Stimulated activated naive CD8-positive, alpha-beta T cell treated with anti-CD3 and anti-CD28 coated beads, Interleukin-15, Interleukin-2, amounts not matched to agents 100 U/mL and 50 U/mL, for 24 hours (primary cell): ENCODE measurements around the gene IRF7.
A peak's percentile ranks its signal among the peaks of the same experiment; 100 is the strongest.

ENCODE experiments used
- ATAC-seq: fragments of 150-1000 bp; cut with Tn5 transposase; one replicate; pipeline ENCODE4 v1.10.0; 2021
- DNase-seq: peaks from one replicate; pipeline ENCODE4 v3.0.0; 2021

The IRF7 gene

GRCh38 chr11:607971-608659, 7.6 kb downstream of the IRF7 start:
- ATAC-seq: no peak
- DNase-seq: no peak

- ATAC-seq (no peak), DNase-seq (no peak)
Measured at GRCh38 chr11:607020-607780, 8.6 kb downstream of the IRF7 start.

- no peak for DNase-seq
- no peak for ATAC-seq
Measured at GRCh38 chr11:606245-606644, 9.5 kb downstream of the IRF7 start.

DNA sequence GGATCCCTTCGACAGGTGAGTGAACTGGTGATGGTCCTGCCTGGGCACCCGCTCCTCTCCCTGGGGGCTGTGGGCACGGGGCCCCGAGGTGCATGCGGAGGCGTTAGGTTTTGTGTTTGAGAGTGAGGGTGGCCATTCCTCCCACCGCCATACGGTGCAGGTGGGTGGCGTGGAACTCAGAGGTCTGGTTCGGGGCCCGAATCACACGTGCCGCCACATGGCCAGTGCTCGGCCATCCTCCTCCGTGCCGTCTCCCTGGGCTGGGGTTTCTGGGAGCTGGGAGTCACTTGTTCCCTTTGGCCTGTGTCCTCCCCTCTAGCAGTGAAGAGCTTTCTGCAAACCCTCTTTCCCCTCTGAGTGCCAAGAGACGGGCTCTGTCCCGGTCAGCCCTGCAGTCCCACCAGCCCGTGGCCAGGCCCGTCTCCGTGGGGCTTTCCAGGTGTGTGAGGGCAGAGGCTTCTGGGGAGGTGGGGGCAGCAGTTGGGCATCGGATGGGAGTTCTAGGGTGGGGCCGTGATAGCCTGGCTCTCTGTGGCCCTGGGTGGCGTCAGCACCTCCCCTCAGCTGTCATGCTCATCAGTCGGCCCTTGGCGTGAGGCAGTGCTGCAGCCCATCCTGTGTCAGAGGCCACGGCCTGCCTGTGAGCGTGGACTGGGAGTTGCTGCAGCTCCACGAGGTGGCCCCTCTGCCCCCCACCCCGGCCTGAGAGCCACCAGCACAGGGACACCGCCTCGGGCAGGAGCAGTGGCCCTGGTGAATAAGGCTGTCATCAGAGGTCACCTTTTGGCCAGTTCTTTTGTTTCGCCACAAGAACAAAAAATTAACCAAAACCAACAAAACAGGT, 10.2 kb downstream of the IRF7 start:
- ATAC-seq (no peak), DNase-seq (no peak)

- no peak for DNase-seq
- no peak for ATAC-seq
Measured at GRCh38 chr11:603154-603553, 12.6 kb downstream of the IRF7 start.

GRCh38 chr11:601573-602245, 14.0 kb downstream of the IRF7 start:
- no peak for DNase-seq
- no peak for ATAC-seq

GRCh38 chr11:598005-598680, 17.6 kb downstream of the IRF7 start:
- DNase-seq: no peak
- no peak for ATAC-seq

GRCh38 chr11:597166-597725, 18.5 kb downstream of the IRF7 start:
- DNase-seq (no peak), ATAC-seq (no peak)

GRCh38 chr11:596374-596773, 19.4 kb downstream of the IRF7 start:
- ATAC-seq (peak; percentile 22), DNase-seq (no peak)

DNA sequence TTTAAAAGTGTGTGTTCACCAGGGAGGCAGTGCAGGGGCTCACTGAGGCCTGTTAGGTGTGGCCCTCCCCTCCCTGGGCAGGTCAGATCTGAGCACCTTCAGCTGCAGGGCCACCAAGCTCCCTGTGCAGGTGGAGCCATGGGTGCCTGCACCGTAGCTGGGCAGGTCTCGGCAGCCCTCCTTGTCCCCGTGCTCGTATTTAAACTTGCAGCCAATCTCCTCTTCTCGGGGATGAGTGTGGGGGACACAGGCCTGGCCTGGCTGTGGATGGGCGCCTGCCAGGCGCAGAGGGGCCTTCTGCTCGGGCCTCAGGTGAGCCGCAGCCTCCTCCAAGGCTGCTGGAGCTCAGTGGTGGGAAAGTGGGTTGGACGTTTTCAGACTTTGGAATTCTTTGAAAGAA, 20.4 kb downstream of the IRF7 start:
- ATAC-seq (no peak), DNase-seq (no peak)

GRCh38 chr11:593347-593746, 22.4 kb downstream of the IRF7 start:
- ATAC-seq: no peak

GRCh38 chr11:592918-593317, 22.8 kb downstream of the IRF7 start:
- DNase-seq (no peak), ATAC-seq (no peak)

More at GRCh38 chr11:593347-593746, 22.4 kb downstream of the IRF7 start:
- no peak for DNase-seq

DNA sequence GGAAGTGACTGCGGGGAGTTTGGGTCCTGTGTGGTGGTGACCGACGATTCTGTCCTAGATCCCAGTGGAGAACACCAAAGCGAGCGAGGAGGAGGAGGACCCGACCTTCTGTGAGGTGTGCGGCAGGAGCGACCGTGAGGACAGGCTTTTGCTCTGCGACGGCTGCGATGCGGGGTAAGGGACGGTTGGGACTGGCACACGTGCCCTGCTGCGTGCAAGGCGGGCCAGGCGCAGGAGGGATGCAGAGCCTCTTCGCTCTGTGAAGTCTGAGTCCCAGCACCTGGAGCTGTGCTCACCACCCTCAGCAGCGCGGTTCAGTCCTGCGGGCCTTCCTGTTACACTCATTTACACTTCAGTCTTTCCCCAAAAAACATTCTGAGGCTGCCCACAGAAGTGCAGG, 23.2 kb downstream of the IRF7 start:
- DNase-seq (no peak), ATAC-seq (no peak)

- ATAC-seq: no peak
- no peak for DNase-seq
Measured at GRCh38 chr11:590997-591396, 24.8 kb downstream of the IRF7 start.

- DNase-seq: no peak
- ATAC-seq: no peak
Measured at GRCh38 chr11:589798-590197, 26.0 kb downstream of the IRF7 start.

GRCh38 chr11:587978-588380, 27.8 kb downstream of the IRF7 start:
- ATAC-seq (peak; percentile 99), DNase-seq (peak; percentile 72)

- ATAC-seq (peak; percentile 14), DNase-seq (no peak)
Measured at GRCh38 chr11:587546-587945, 28.2 kb downstream of the IRF7 start.

- no peak for DNase-seq
- ATAC-seq: no peak
Measured at GRCh38 chr11:586376-587316, 29.1 kb downstream of the IRF7 start.

- no peak for DNase-seq
- no peak for ATAC-seq
Measured at GRCh38 chr11:584287-584686, 31.5 kb downstream of the IRF7 start.

GRCh38 chr11:581752-582151, 34.0 kb downstream of the IRF7 start:
- DNase-seq: no peak
- no peak for ATAC-seq
